GM21528 (cell line): ENCODE data around the gene MAPKAPK2.
"Not testable (repeated sequence)": the region's sequence is repeated elsewhere in the genome, so short reads cannot be mapped to it uniquely, and the experiment has no call there.

Experiments
- ATAC-seq: cut with Tn5 transposase; IDR thresholded peaks from one replicate; pipeline ENCODE4 v1.9.1; 2021; ENCODE audit warnings: mild to moderate bottlenecking, moderate library complexity; ENCODE audit not compliant: unreplicated experiment, low FRiP score

The MAPKAPK2 gene

GRCh38 chr1:206738370-206739366 lies 54.0 kb downstream of the MAPKAPK2 start:
- no peak for ATAC-seq

GRCh38 chr1:206739411-206740076 lies 54.8 kb downstream of the MAPKAPK2 start:
- ATAC-seq: peak; percentile 80

- no peak for ATAC-seq
Observed at GRCh38 chr1:206741142-206741701, 56.5 kb downstream of the MAPKAPK2 start.

- ATAC-seq: no peak
Observed at GRCh38 chr1:206742719-206743383, 58.1 kb downstream of the MAPKAPK2 start.

GRCh38 chr1:206744683-206745082 lies 60.0 kb downstream of the MAPKAPK2 start:
- ATAC-seq: no peak

- ATAC-seq: no peak
Observed at GRCh38 chr1:206745301-206745700, 60.6 kb downstream of the MAPKAPK2 start.

GRCh38 chr1:206748348-206749030 lies 63.8 kb downstream of the MAPKAPK2 start:
- no peak for ATAC-seq

GRCh38 chr1:206751891-206752290 lies 67.2 kb downstream of the MAPKAPK2 start:
- ATAC-seq: no peak

- ATAC-seq: no peak
Observed at GRCh38 chr1:206752481-206752880, 67.8 kb downstream of the MAPKAPK2 start.

- ATAC-seq: no peak
Observed at GRCh38 chr1:206753141-206753540, 68.4 kb downstream of the MAPKAPK2 start.

GRCh38 chr1:206754011-206754410 lies 69.3 kb downstream of the MAPKAPK2 start:
- no peak for ATAC-seq

GRCh38 chr1:206757524-206758266 lies 73.0 kb downstream of the MAPKAPK2 start:
- ATAC-seq: no peak

- ATAC-seq: no peak
Observed at GRCh38 chr1:206760590-206760989, 75.9 kb downstream of the MAPKAPK2 start.

GRCh38 chr1:206761159-206761768 lies 76.6 kb downstream of the MAPKAPK2 start:
- no peak for ATAC-seq

- not testable (repeated sequence) for ATAC-seq
Observed at GRCh38 chr1:206762741-206763364, 78.1 kb downstream of the MAPKAPK2 start.

- ATAC-seq: not testable (repeated sequence)
Observed at GRCh38 chr1:206765771-206766170, 81.1 kb downstream of the MAPKAPK2 start.

- peak; percentile 48 for ATAC-seq
Observed at GRCh38 chr1:206766251-206766856, 81.6 kb downstream of the MAPKAPK2 start.
